SK-N-SH (cell line): ENCODE measurements around the gene RBM34. TPM values are rescaled to one million over a fixed set of nuclear protein-coding genes. Genes with fewer than 3 reads are reported as not detected.

ENCODE experiments used
- CTCF ChIA-PET: fragments of 300-600, 350-600 bp; formaldehyde crosslinking; extraction: SDS; loops from one replicate; lab custom pipeline; 2021; lab: Yijun Ruan, JAX
- POLR2A ChIA-PET: fragments of 350-600 bp; sonication (Branson Sonifier 250); formaldehyde crosslinking; extraction: SDS; loops from one replicate; lab custom pipeline; 2020; ENCODE audit warnings: antibody characterized with exemption, inconsistent platforms; lab: Yijun Ruan, JAX
- DNase-seq: peaks from one replicate; pipeline ENCODE4 v3.0.0; 2012
- H2AFZ ChIP-seq: fragments of 200-600 bp; sonication (generic); 2 replicates; pipeline ENCODE4 v1.8.1; 2016; ENCODE audit warnings: antibody characterized with exemption, mild to moderate bottlenecking, low read depth
- H3F3A ChIP-seq: fragments of 200-600 bp; sonication (generic); replicated peaks from 2 replicates; pipeline ENCODE3; 2016; ENCODE audit warnings: antibody characterized with exemption, mild to moderate bottlenecking; ENCODE audit not compliant: insufficient read depth
- H3K27ac ChIP-seq, 2 experiments: fragments of 200-500 bp in 1 of 2; fragments of 200-600 bp in 1 of 2; sonication (Bioruptor generic) in 1 of 2; sonication (generic), shearing (Covaris generic) in 1 of 2; 2 replicates each; pipeline versions ENCODE4 v1.5.1 to v1.6.1; 2014 to 2016; ENCODE audit warnings: low read depth in 2 of 2, inconsistent platforms in 1 of 2, low read length in 1 of 2, mild to moderate bottlenecking in 1 of 2, mixed read lengths in 1 of 2
- H3K27me3 ChIP-seq: fragments of 200-600 bp; sonication (generic), shearing (Covaris generic); 2 replicates; pipeline ENCODE4 v1.6.1; 2016; ENCODE audit warnings: mixed run types; ENCODE audit not compliant: insufficient read depth
- H3K36me3 ChIP-seq, 2 experiments: fragments of 200-500 bp in 1 of 2; fragments of 200-600 bp in 1 of 2; sonication (Bioruptor generic) in 1 of 2; sonication (generic) in 1 of 2; replicated peaks in 1 of 2; 2 replicates each; pipeline versions ENCODE3 to v1.5.1; 2014 to 2016; ENCODE audit warnings: low read length in 1 of 2, mild to moderate bottlenecking in 1 of 2; ENCODE audit not compliant: insufficient read depth in 2 of 2, control insufficient read depth in 1 of 2
- H3K4me1 ChIP-seq, 2 experiments: fragments of 200-500 bp in 1 of 2; fragments of 200-600 bp in 1 of 2; sonication (Bioruptor generic) in 1 of 2; sonication (generic), shearing (Covaris generic) in 1 of 2; 2 replicates each; pipeline versions ENCODE4 v1.5.1 to v1.6.1; 2014 to 2016; ENCODE audit warnings: low read depth in 1 of 2, low read length in 1 of 2, mixed run types in 1 of 2; ENCODE audit not compliant: insufficient read depth in 2 of 2, control insufficient read depth in 1 of 2
- H3K4me2 ChIP-seq: fragments of 200-600 bp; sonication (generic), shearing (Covaris generic); 2 replicates; pipeline ENCODE4 v1.6.1; 2017; ENCODE audit warnings: mixed run types
- H3K4me3 ChIP-seq, 2 experiments: fragments of 200-500 bp in 1 of 2; fragments of 200-600 bp in 1 of 2; sonication (Bioruptor generic) in 1 of 2; sonication (generic), shearing (Covaris generic) in 1 of 2; 2 replicates each; pipeline versions ENCODE4 v1.5.1 to v1.8.1; 2014 to 2016; ENCODE audit warnings: low read depth in 2 of 2, inconsistent platforms in 1 of 2, low read length in 1 of 2, mild to moderate bottlenecking in 1 of 2, mixed read lengths in 1 of 2, moderate library complexity in 1 of 2
- H3K79me2 ChIP-seq: fragments of 200-600 bp; sonication (generic); 2 replicates; pipeline ENCODE4 v1.8.1; 2017; ENCODE audit warnings: mild to moderate bottlenecking; ENCODE audit not compliant: insufficient read depth
- H3K9ac ChIP-seq: fragments of 200-600 bp; sonication (generic); 2 replicates; pipeline ENCODE4 v1.6.1; 2017; ENCODE audit warnings: mixed run types
- H3K9me2 ChIP-seq: fragments of 200-600 bp; sonication (generic); 2 replicates; pipeline ENCODE4 v1.6.1; 2017; ENCODE audit warnings: mixed run types
- H3K9me3 ChIP-seq: fragments of 200-600 bp; sonication (generic); 2 replicates; pipeline ENCODE4 v1.6.1; 2017; ENCODE audit warnings: mixed run types, mild to moderate bottlenecking, moderate library complexity
- H4K20me1 ChIP-seq: fragments of 200-600 bp; sonication (generic); 2 replicates; pipeline ENCODE4 v1.6.1; 2017; ENCODE audit warnings: mild to moderate bottlenecking, mixed run types; ENCODE audit not compliant: insufficient read depth
- CHD2 ChIP-seq: fragments of 150-350 bp; IDR thresholded peaks from 2 replicates; pipeline ENCODE4 v1.6.1; 2018; ENCODE audit warnings: low read length; ENCODE audit not compliant: partially characterized antibody
- EZH2phosphoT487 ChIP-seq: fragments of 200-600 bp; sonication (generic); IDR thresholded peaks from 2 replicates; pipeline ENCODE4 v1.6.1; 2017; ENCODE audit warnings: low read depth, mixed run types, mild to moderate bottlenecking, antibody characterized with exemption, moderate library complexity, borderline replicate concordance
- FOSL2 ChIP-seq: IDR thresholded peaks from 2 replicates; pipeline ENCODE4 v1.4.0; 2012; ENCODE audit warnings: low read depth, mild to moderate bottlenecking, moderate library complexity, borderline replicate concordance
- FOXJ3 ChIP-seq: sonication (generic); formaldehyde crosslinking; IDR thresholded peaks from 2 replicates; pipeline ENCODE4 v1.5.1; 2020; ENCODE audit warnings: mild to moderate bottlenecking, missing genetic modification reagents
- GABPA ChIP-seq: IDR thresholded peaks from 2 replicates; pipeline ENCODE4 v1.4.0; 2012; ENCODE audit warnings: low read depth, mild to moderate bottlenecking
- GATA2 ChIP-seq: sonication (generic); formaldehyde crosslinking; IDR thresholded peaks from 2 replicates; pipeline ENCODE4 v1.5.0; 2020; ENCODE audit warnings: mild to moderate bottlenecking, missing genetic modification reagents
- JUND ChIP-seq: IDR thresholded peaks from 2 replicates; pipeline ENCODE4 v1.4.0; 2012
- MEF2A ChIP-seq: IDR thresholded peaks from 2 replicates; pipeline ENCODE4 v1.4.0; 2012; ENCODE audit warnings: low read depth, borderline replicate concordance
- RAD21 ChIP-seq: IDR thresholded peaks from 2 replicates; pipeline ENCODE4 v1.6.1; 2012; ENCODE audit warnings: mild to moderate bottlenecking, low read length
- RCOR1 ChIP-seq: fragments of 150-350 bp; IDR thresholded peaks from 2 replicates; pipeline ENCODE4 v1.6.1; 2017; ENCODE audit warnings: antibody characterized with exemption, low read length
- RXRA ChIP-seq: IDR thresholded peaks from 2 replicates; pipeline ENCODE4 v1.4.0; 2012; ENCODE audit warnings: low read depth, mild to moderate bottlenecking, borderline replicate concordance
- SIN3A ChIP-seq: IDR thresholded peaks from 2 replicates; pipeline ENCODE4 v1.6.1; 2012; ENCODE audit warnings: low read depth, mild to moderate bottlenecking, low read length, moderate library complexity, borderline replicate concordance
- SMC3 ChIP-seq: IDR thresholded peaks from 2 replicates; pipeline ENCODE4 v1.6.1; 2012; ENCODE audit warnings: low read depth, low read length, improper control_type of control experiment
- TCF12 ChIP-seq: IDR thresholded peaks from 2 replicates; pipeline ENCODE4 v1.4.0; 2012
- TEAD4 ChIP-seq: IDR thresholded peaks from 2 replicates; pipeline ENCODE4 v1.4.0; 2012; ENCODE audit warnings: mild to moderate bottlenecking, borderline replicate concordance; ENCODE audit not compliant: insufficient read depth
- WGBS: methylation state at CpG from one replicate; pipeline ENCODE4 v1.1.6; 2017; ENCODE audit warnings: low lambda C conversion rate; 5-methylcytosine and 5-hydroxymethylcytosine counted together
- polyA plus RNA-seq, 3 experiments: library from polyadenylated mRNA; depleted of rRNA; stranded (reverse); fragments of >200 nt; gene quantifications; 2 replicates each; pipeline ENCODE4 v1.2.3, GENCODE V29; 2012
- TF ChIP-seq, protein P1 (sequence below): IDR thresholded peaks from 2 replicates; pipeline ENCODE4; 2012
- TF ChIP-seq, protein P2 (sequence below): fragments of 150-350 bp; IDR thresholded peaks from 2 replicates; pipeline ENCODE4 v1.6.1; 2017; ENCODE audit warnings: antibody characterized with exemption, low read length, low read depth, borderline replicate concordance
- TF ChIP-seq, protein P3 (sequence below): fragments of 150-350 bp; IDR thresholded peaks from 2 replicates; pipeline ENCODE4 v1.6.1; 2016; ENCODE audit warnings: mild to moderate bottlenecking, low read depth, low read length
- TF ChIP-seq, protein P4 (sequence below): IDR thresholded peaks from 2 replicates; pipeline ENCODE4 v1.6.1; 2012; ENCODE audit warnings: mild to moderate bottlenecking, low read depth, low read length, moderate library complexity
- TF ChIP-seq, protein P5 (sequence below): fragments of 200-600 bp; sonication (generic); IDR thresholded peaks from 2 replicates; pipeline ENCODE4 v1.6.1; 2017; ENCODE audit warnings: antibody characterized with exemption, mild to moderate bottlenecking, moderate library complexity
- TF ChIP-seq, protein P6 (sequence below): IDR thresholded peaks from 2 replicates; pipeline ENCODE4 v1.4.0; 2012; ENCODE audit warnings: low read depth

Gene RBM34, protein sequence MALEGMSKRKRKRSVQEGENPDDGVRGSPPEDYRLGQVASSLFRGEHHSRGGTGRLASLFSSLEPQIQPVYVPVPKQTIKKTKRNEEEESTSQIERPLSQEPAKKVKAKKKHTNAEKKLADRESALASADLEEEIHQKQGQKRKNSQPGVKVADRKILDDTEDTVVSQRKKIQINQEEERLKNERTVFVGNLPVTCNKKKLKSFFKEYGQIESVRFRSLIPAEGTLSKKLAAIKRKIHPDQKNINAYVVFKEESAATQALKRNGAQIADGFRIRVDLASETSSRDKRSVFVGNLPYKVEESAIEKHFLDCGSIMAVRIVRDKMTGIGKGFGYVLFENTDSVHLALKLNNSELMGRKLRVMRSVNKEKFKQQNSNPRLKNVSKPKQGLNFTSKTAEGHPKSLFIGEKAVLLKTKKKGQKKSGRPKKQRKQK
- polyA plus RNA-seq (2012; rRNA removed): 33.9 and 39.9 TPM in 2 replicates
- 41.2 and 48.8 TPM in 2 replicates for polyA plus RNA-seq (2012; cell fraction: cytosol; rRNA removed)
- 32.8 and 43.7 TPM in 2 replicates for polyA plus RNA-seq (2012; cell fraction: nucleus; rRNA removed)

DNA sequence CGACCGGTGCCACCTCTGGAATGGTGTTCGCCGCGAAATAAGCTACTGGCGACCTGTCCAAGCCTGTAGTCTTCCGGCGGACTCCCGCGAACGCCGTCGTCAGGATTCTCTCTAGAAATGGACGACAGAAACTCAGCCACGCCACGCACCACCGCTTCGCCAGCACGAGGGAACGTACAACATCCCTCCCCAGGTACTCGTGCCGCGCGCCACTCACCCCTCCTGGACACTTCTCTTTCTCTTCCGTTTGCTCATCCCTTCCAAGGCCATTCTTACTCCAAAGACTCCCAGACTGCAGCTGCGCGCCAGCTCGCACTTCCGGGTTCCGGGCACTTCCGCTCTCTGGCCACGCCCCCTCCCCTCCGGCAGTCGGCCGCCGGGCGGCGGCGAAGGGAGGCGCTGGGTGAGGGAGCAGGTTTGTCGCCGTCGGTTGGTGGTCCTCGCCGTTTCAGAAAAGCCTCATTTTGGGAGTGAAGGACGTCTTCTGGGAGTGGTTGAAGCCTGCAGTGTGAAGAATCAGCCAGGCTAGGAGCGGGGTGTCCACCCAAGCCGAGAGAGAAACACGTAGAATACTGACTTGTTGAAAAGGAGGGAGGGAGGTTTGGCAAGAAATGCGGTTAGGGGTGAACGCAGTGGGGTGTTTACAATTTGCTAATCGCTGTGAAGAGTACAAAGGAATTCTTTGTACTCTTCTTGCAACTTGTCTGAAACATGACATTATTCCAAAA, at the start of gene RBM34:
RBM34 (minus strand) TSS at position 294 of the 728 bp plus-strand sequence; CDS start at position 270, 24 bp downstream.
- WGBS: under 1% methylated on average over 47 of the region's 52 CpGs
- Histone ChIP-seq H3K36me3 (peaks cover 25 to 37% of the 10 kb centered on the region in 2 experiments), H3K4me2 (peak within 1 kb of the TSS; percentile 74), H3K27ac (peak within 1 kb of the TSS; percentile 76 to 88), H3K4me3 (peak within 1 kb of the TSS; percentile 70 to 80), H3K9me3 (no peaks in the 10 kb centered on the region), H3K79me2 (peaks cover 46% of the 10 kb centered on the region), H3K9ac (peak within 1 kb of the TSS; percentile 79), H4K20me1 (no peaks in the 10 kb centered on the region), H2AFZ (peak within 1 kb of the TSS; percentile 69), H3K27me3 (no peaks in the 10 kb centered on the region), H3K9me2 (no peaks in the 10 kb centered on the region), H3K4me1 (peaks cover 0 to 10% of the 10 kb centered on the region in 2 experiments; a peak in 1 of 4 replicates), H3F3A (peaks cover 15% of the 10 kb centered on the region)
- POLR2A ChIA-PET: interaction anchor here (0.5 to 1.4 kb wide), 5 partner anchors 22 to 577 kb away, joined by 3 to 10 read pairs (median 6); partner anchors contain the start of gene TOMM20
- CTCF ChIA-PET: interaction anchor here (0.8 to 2.1 kb wide), 3 partner anchors 28 to 254 kb away, joined by 3 to 7 read pairs (median 4); no protein-coding TSS in a partner anchor
- peak; percentile 93 for DNase-seq
- TF ChIP-seq, protein P1, sequence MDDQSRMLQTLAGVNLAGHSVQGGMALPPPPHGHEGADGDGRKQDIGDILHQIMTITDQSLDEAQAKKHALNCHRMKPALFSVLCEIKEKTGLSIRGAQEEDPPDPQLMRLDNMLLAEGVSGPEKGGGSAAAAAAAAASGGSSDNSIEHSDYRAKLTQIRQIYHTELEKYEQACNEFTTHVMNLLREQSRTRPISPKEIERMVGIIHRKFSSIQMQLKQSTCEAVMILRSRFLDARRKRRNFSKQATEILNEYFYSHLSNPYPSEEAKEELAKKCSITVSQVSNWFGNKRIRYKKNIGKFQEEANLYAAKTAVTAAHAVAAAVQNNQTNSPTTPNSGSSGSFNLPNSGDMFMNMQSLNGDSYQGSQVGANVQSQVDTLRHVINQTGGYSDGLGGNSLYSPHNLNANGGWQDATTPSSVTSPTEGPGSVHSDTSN: no peak
- TF ChIP-seq EZH2phosphoT487 (no peak), MEF2A (no peak; the same call in 1 of the 2 replicates), FOSL2 (no peak), TEAD4 (no peak), RXRA (no peak), RAD21 (no peak), GABPA (peak; percentile 89), SIN3A (peak; percentile 48; the same call in 1 of the 2 replicates), FOXJ3 (CRISPR knock-in tag) (no peak), JUND (no peak), CHD2 (peak; percentile 63), RCOR1 (no peak), TCF12 (0 out of 2 replicates have a peak, but pooled peaks have one; percentile 17), SMC3 (no peak), GATA2 (CRISPR knock-in tag) (no peak)
- TF ChIP-seq, protein P2, sequence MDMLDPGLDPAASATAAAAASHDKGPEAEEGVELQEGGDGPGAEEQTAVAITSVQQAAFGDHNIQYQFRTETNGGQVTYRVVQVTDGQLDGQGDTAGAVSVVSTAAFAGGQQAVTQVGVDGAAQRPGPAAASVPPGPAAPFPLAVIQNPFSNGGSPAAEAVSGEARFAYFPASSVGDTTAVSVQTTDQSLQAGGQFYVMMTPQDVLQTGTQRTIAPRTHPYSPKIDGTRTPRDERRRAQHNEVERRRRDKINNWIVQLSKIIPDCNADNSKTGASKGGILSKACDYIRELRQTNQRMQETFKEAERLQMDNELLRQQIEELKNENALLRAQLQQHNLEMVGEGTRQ: no peak
- TF ChIP-seq, protein P3, sequence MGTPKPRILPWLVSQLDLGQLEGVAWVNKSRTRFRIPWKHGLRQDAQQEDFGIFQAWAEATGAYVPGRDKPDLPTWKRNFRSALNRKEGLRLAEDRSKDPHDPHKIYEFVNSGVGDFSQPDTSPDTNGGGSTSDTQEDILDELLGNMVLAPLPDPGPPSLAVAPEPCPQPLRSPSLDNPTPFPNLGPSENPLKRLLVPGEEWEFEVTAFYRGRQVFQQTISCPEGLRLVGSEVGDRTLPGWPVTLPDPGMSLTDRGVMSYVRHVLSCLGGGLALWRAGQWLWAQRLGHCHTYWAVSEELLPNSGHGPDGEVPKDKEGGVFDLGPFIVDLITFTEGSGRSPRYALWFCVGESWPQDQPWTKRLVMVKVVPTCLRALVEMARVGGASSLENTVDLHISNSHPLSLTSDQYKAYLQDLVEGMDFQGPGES: no peak
- TF ChIP-seq, protein P4, sequence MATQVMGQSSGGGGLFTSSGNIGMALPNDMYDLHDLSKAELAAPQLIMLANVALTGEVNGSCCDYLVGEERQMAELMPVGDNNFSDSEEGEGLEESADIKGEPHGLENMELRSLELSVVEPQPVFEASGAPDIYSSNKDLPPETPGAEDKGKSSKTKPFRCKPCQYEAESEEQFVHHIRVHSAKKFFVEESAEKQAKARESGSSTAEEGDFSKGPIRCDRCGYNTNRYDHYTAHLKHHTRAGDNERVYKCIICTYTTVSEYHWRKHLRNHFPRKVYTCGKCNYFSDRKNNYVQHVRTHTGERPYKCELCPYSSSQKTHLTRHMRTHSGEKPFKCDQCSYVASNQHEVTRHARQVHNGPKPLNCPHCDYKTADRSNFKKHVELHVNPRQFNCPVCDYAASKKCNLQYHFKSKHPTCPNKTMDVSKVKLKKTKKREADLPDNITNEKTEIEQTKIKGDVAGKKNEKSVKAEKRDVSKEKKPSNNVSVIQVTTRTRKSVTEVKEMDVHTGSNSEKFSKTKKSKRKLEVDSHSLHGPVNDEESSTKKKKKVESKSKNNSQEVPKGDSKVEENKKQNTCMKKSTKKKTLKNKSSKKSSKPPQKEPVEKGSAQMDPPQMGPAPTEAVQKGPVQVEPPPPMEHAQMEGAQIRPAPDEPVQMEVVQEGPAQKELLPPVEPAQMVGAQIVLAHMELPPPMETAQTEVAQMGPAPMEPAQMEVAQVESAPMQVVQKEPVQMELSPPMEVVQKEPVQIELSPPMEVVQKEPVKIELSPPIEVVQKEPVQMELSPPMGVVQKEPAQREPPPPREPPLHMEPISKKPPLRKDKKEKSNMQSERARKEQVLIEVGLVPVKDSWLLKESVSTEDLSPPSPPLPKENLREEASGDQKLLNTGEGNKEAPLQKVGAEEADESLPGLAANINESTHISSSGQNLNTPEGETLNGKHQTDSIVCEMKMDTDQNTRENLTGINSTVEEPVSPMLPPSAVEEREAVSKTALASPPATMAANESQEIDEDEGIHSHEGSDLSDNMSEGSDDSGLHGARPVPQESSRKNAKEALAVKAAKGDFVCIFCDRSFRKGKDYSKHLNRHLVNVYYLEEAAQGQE: peak; percentile 64
- TF ChIP-seq, protein P5, sequence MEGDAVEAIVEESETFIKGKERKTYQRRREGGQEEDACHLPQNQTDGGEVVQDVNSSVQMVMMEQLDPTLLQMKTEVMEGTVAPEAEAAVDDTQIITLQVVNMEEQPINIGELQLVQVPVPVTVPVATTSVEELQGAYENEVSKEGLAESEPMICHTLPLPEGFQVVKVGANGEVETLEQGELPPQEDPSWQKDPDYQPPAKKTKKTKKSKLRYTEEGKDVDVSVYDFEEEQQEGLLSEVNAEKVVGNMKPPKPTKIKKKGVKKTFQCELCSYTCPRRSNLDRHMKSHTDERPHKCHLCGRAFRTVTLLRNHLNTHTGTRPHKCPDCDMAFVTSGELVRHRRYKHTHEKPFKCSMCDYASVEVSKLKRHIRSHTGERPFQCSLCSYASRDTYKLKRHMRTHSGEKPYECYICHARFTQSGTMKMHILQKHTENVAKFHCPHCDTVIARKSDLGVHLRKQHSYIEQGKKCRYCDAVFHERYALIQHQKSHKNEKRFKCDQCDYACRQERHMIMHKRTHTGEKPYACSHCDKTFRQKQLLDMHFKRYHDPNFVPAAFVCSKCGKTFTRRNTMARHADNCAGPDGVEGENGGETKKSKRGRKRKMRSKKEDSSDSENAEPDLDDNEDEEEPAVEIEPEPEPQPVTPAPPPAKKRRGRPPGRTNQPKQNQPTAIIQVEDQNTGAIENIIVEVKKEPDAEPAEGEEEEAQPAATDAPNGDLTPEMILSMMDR: peak; percentile 12; the same call in 1 of the 2 replicates
- TF ChIP-seq, protein P6, sequence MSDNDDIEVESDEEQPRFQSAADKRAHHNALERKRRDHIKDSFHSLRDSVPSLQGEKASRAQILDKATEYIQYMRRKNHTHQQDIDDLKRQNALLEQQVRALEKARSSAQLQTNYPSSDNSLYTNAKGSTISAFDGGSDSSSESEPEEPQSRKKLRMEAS: peak; percentile 79; the same call in 1 of the 2 replicates
